GM12865 (cell line): ENCODE results near the gene HOXA9.

Source experiments
- DNase-seq: peaks from one replicate; pipeline ENCODE4 v3.0.0; 2010; ENCODE audit warnings: low read depth
- H3K4me3 ChIP-seq: 2 replicates; pipeline ENCODE4 v1.5.1; 2011; ENCODE audit warnings: mild to moderate bottlenecking, low read depth, low read length, control low read depth
- TF ChIP-seq, protein P1 (sequence below): IDR thresholded peaks from 2 replicates; pipeline ENCODE4 v1.5.1; 2011; ENCODE audit warnings: low read length, control low read depth, low read depth, inconsistent platforms; ENCODE audit not compliant: insufficient read depth; ENCODE audit errors: missing control alignments

Gene HOXA9

DNA sequence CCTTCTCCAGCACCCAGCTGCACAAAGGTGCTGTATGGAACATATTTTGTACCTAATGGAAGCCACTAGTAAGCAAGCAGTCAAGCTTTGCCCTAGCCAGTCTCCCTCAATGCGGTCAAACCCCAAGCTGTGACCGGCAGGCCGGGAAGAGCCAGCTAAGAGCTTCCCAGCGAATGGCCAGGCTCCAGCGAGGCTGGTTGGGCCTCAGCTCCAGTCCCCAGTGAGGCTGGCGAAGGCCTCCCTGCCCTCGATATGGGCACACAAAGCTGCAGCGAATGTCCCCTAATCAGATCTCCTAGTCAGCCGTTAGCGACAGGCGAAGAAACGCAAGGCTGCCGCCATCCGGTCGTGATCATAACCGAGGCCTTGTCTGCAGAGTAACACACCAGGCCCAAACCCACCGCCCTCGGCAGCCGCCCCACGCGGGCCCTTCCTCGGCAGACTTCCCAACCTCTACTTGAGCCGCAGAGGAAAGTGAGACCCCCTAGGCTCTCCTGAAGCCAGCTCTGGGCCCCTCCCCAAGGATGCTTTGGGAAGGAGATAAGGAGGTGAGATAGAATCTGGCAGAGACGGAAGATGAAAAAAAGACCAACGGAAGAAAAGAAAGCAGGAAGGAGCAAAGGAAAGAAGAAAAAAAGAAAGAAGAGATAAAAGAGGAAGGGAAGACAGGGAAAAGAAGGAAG, 3.1 kb upstream of the HOXA9 start:
- no peak for DNase-seq
- TF ChIP-seq, protein P1, sequence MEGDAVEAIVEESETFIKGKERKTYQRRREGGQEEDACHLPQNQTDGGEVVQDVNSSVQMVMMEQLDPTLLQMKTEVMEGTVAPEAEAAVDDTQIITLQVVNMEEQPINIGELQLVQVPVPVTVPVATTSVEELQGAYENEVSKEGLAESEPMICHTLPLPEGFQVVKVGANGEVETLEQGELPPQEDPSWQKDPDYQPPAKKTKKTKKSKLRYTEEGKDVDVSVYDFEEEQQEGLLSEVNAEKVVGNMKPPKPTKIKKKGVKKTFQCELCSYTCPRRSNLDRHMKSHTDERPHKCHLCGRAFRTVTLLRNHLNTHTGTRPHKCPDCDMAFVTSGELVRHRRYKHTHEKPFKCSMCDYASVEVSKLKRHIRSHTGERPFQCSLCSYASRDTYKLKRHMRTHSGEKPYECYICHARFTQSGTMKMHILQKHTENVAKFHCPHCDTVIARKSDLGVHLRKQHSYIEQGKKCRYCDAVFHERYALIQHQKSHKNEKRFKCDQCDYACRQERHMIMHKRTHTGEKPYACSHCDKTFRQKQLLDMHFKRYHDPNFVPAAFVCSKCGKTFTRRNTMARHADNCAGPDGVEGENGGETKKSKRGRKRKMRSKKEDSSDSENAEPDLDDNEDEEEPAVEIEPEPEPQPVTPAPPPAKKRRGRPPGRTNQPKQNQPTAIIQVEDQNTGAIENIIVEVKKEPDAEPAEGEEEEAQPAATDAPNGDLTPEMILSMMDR, result no peak
- H3K4me3 ChIP-seq, result no peak overlapping the region

DNA sequence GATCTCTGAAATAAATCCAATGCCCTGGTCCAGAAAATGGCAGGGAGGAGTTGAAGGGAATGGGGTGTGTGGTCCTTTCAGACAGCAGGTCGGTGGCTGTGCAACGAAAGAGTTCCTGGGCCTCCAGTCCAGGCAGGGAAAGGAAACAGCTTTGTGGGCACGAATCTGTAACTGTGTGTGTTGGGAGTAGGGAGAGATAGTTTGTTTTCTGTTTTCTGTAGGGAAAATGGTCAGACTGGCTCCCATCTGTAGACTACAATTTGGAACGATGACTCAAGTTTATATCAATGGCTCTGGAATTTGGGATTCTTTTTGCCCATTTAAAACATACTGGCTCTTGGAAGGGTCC, 2.6 kb upstream of the HOXA9 start:
- H3K4me3 ChIP-seq, result no peak overlapping the region
- no peak for DNase-seq
- TF ChIP-seq, protein P1, result no peak

DNA sequence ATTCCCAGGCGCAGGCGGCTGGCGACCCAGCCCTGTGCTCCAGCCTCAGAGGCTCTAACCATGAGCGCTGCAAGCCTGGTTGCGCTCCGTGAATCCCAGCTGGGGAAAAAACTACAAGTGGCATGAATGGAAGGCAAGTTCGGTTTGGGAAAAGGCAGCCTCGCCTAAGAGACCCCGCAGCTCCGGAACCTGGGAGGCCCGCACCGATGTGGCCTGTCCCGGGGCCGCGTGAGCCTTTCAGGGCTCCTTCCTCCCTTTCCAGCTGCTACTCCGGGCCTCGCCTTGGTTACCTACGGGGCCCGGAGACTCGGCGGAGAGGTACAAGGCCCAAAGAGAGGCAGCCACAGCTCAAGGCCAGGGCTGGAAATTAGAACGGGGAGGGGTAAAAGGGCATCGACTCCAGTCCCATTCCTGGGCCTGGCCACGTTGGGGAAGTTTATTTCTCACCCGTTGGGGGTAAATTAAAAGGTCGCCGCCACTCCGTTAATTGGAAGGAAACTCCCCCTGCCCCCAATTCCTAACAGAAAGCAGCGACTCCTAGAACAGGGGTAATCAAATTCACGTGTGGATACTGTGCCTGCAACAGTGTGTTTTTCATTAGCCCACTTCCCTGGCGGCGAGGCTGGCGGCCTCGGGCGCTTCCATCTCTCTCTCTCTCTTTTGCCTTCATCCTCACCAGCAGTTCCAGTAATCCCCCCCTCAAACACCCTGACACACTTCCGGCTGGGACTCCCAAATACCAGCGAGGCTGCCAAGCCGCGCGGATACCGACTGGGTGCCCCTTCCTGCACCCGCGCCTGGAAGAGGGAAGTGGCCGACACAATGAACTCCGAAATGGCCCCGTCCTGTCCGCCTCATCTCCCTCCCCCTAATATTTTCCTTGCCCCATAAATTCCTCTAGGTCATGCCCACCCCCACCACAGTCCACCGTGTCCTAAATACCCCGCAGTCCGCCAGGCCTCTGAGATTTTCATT, 1.5 kb upstream of the HOXA9 start:
- no peak overlapping the region for H3K4me3 ChIP-seq

DNA sequence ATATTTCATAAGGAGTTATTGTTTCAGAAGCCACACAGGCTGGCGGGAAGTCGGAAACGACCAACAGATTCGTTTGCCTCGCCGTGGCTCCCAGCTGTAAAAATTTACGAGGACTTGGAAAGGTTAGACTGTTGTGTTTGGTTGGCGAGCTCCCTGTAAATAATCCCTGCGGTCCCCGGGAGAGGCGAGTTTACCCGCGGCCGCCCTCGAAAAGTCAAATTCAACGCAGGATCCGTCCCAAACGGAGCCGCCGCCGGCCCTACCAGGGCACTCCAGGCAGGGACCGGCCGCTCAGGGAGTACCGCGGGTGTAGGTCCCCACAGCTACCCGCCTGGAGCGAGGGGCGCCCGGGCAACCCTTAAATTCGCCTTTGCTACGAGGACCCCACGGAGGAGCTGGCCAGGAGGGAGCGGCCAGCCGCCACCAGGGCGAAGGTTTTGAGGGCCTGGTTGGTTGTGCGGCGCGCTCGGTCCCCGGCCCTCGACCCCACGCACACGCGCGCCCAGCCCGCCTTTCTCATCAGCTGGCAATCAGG, 726 bp upstream of the HOXA9 start:
- no peak for DNase-seq
- no peak overlapping the region for H3K4me3 ChIP-seq
- TF ChIP-seq, protein P1, result no peak

More for the DNA sequence above, 1.5 kb upstream of the HOXA9 start:
- DNase-seq, result no peak
- TF ChIP-seq, protein P1, result no peak

DNA sequence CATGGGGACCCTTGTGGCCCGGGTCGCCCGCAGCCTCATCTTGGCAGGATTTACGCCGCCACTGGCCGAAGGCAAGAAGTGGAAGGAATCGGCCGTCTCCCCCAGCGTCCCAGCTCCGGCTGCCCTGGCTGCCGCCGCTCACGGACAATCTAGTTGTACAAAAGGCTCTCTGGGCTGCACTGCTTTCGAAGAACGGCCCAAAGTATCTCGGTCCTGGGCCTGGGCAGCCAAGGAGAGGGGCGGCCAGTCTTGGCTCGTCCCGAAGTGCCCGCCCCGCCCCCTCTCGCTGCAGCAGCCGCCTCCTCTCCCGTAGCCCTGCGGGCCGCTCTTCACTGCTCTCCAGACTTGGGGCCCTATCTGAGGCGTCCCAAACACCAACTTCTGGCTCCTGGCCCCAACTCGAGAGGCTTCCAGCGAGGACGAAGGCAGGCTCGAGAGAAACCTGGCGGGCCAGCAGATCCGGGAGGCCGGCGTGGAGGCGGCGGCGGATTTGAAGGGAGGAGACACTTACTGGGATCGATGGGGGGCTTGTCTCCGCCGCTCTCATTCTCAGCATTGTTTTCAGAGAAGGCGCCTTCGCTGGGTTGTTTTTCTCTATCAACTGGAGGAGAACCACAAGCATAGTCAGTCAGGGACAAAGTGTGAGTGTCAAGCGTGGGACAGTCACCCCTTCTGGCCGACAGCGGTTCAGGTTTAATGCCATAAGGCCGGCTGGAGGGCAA, 809 bp downstream of the HOXA9 start:
- TF ChIP-seq, protein P1, result no peak
- DNase-seq, result no peak
- H3K4me3 ChIP-seq, result no peak overlapping the region

DNA sequence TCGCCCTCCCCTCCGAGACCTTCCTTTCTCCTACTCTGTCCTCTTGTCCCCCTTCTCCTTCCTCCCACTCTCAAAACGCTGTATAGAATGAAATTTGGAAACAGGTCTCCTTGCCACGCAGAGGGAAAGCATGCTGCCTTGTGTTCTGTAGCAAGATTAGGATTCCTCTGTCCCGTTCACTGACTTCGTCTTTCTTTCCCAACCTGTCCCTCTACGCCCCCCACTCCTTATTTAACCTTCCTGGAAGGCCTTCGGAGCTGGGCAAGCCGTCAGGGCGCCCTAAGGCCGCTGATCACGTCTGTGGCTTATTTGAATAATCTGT, 1.3 kb downstream of the HOXA9 start:
- no peak overlapping the region for H3K4me3 ChIP-seq
- TF ChIP-seq, protein P1, result no peak
- no peak for DNase-seq
